ENCODE measurements around the gene TOR1AIP1.
"Not testable (repeated sequence)": the region's sequence is repeated elsewhere in the genome, so short reads cannot be mapped to it uniquely, and the experiment has no call there.

TOR1AIP1 gene

GRCh38 chr1:179882253-179883039 is at the start of gene TOR1AIP1:
TOR1AIP1 (plus strand) TSS chr1:179882285; CDS start chr1:179882503, 218 bp downstream.
- peaks cover 13 to 17% of the 10 kb centered on the region in 2 donors for H3K36me3 ChIP-seq (ENCODE audit: control insufficient read depth in 2 of 2, insufficient read depth in 2 of 2, low read length in 2 of 2)
- peaks cover 11% of the 10 kb centered on the region for H3K4me1 ChIP-seq (ENCODE audit: control insufficient read depth, insufficient read depth, low read length)
- H3K4me3 ChIP-seq (ENCODE audit: low read length in 2 of 2) = peak within 1 kb of the TSS; percentile 78 to 96
- peak within 1 kb of the TSS; percentile 95 to 100 for H3K9ac ChIP-seq (ENCODE audit: low read length in 2 of 2)
- peak within 1 kb of the TSS; percentile 100 for H3K27ac ChIP-seq (ENCODE audit: low read length)
- H3K9me3 ChIP-seq (ENCODE audit: control insufficient read depth in 2 of 2, low read length in 2 of 2) = no peaks in the 10 kb centered on the region
- no peaks in the 10 kb centered on the region for H3K27me3 ChIP-seq (ENCODE audit: control insufficient read depth in 1 of 2, insufficient read depth in 2 of 2, low read length in 2 of 2)

DNA sequence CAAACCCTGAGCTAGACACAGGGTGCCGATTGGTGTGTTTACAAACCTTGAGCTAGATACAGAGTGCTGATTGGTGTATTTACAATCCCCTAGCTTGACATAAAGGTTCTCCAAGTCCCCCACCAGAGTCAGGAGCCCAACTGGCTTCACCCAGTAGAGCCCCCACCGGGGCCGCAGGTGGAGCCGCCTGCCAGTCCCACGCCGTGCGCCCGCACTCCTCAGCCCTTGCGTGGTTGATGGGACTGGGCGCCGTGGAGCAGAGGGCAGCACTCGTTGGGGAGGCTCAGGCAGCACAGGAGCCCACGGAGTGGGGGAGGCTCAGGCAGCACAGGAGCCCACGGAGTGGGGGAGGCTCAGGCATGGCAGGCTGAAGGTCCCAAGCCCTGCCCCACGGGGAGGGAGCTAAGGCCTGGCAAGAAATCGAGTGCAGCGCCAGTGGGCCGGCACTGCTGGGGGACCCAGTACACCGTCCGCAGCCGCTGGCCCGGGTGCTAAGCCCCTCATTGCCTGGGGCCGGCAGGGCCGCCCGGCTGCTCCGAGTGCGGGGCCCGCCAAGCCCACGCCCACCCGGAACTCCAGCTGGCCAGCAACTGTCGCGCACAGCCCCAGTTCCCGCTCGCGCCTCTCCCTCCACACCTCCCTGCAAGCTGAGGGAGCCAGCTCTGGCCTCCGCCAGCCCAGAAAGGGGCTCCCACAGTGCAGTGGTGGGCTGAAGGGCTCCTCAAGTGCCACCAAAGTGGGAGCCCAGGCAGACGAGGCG is 45.2 kb upstream of the TOR1AIP1 start:
- H3K36me3 ChIP-seq (ENCODE audit: control insufficient read depth in 2 of 2, insufficient read depth in 2 of 2, low read length in 2 of 2); H3K27ac ChIP-seq (ENCODE audit: low read length); H3K9me3 ChIP-seq (ENCODE audit: control insufficient read depth in 2 of 2, low read length in 2 of 2); H3K4me3 ChIP-seq (ENCODE audit: low read length in 2 of 2); H3K27me3 ChIP-seq (ENCODE audit: control insufficient read depth in 1 of 2, insufficient read depth in 2 of 2, low read length in 2 of 2); H3K4me1 ChIP-seq (ENCODE audit: control insufficient read depth, insufficient read depth, low read length); H3K9ac ChIP-seq (ENCODE audit: low read length in 2 of 2): not testable (repeated sequence)

- no peak overlapping the region for H3K9ac ChIP-seq (ENCODE audit: low read length in 2 of 2)
- H3K27ac ChIP-seq (ENCODE audit: low read length) = no peak overlapping the region
- H3K4me1 ChIP-seq (ENCODE audit: control insufficient read depth, insufficient read depth, low read length) = no peaks in the 10 kb centered on the region
- peaks cover 3 to 6% of the 10 kb centered on the region in 2 donors for H3K36me3 ChIP-seq (ENCODE audit: control insufficient read depth in 2 of 2, insufficient read depth in 2 of 2, low read length in 2 of 2)
- no peaks in the 10 kb centered on the region for H3K27me3 ChIP-seq (ENCODE audit: control insufficient read depth in 1 of 2, insufficient read depth in 2 of 2, low read length in 2 of 2)
- no peak overlapping the region for H3K4me3 ChIP-seq (ENCODE audit: low read length in 2 of 2)
- no peaks in the 10 kb centered on the region for H3K9me3 ChIP-seq (ENCODE audit: control insufficient read depth in 2 of 2, low read length in 2 of 2)
Observed at GRCh38 chr1:179840107-179840506, 42.0 kb upstream of the TOR1AIP1 start.

DNA sequence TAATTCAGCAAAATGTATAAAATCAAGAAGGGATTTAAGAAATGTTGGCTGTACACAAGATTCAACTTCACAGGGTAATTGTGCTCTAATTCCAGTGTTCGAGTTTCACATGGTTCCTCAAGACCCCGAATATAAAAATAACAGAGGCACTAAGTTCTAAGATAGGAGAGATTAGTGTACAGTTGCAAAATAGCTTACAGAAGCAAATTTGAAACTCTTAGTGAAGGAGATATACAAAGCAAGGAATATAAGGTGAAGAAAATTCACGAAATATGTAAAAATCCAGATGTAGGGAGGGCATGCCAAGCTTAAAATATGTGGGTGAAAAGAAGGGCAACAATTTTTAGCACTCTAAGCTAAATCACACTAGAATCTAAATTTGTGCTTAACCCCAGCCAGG is 33.9 kb upstream of the TOR1AIP1 start:
- Histone ChIP-seq H3K4me3 (ENCODE audit: low read length in 2 of 2) (no peak overlapping the region), H3K27ac (ENCODE audit: low read length) (no peak overlapping the region), H3K9me3 (ENCODE audit: control insufficient read depth in 2 of 2, low read length in 2 of 2) (no peaks in the 10 kb centered on the region), H3K36me3 (ENCODE audit: control insufficient read depth in 2 of 2, insufficient read depth in 2 of 2, low read length in 2 of 2) (peaks cover 30 to 36% of the 10 kb centered on the region in 2 donors), H3K27me3 (ENCODE audit: control insufficient read depth in 1 of 2, insufficient read depth in 2 of 2, low read length in 2 of 2) (no peaks in the 10 kb centered on the region), H3K4me1 (ENCODE audit: control insufficient read depth, insufficient read depth, low read length) (no peaks in the 10 kb centered on the region), H3K9ac (ENCODE audit: low read length in 2 of 2) (no peak overlapping the region)

- Histone ChIP-seq H3K9ac (ENCODE audit: low read length in 2 of 2) (no peak overlapping the region), H3K4me3 (ENCODE audit: low read length in 2 of 2) (no peak overlapping the region), H3K4me1 (ENCODE audit: control insufficient read depth, insufficient read depth, low read length) (no peaks in the 10 kb centered on the region), H3K36me3 (ENCODE audit: control insufficient read depth in 2 of 2, insufficient read depth in 2 of 2, low read length in 2 of 2) (peaks cover 27 to 33% of the 10 kb centered on the region in 2 donors), H3K27ac (ENCODE audit: low read length) (no peak overlapping the region), H3K9me3 (ENCODE audit: control insufficient read depth in 2 of 2, low read length in 2 of 2) (no peaks in the 10 kb centered on the region), H3K27me3 (ENCODE audit: control insufficient read depth in 1 of 2, insufficient read depth in 2 of 2, low read length in 2 of 2) (no peaks in the 10 kb centered on the region)
Observed at GRCh38 chr1:179853102-179853501, 29.0 kb upstream of the TOR1AIP1 start.

DNA sequence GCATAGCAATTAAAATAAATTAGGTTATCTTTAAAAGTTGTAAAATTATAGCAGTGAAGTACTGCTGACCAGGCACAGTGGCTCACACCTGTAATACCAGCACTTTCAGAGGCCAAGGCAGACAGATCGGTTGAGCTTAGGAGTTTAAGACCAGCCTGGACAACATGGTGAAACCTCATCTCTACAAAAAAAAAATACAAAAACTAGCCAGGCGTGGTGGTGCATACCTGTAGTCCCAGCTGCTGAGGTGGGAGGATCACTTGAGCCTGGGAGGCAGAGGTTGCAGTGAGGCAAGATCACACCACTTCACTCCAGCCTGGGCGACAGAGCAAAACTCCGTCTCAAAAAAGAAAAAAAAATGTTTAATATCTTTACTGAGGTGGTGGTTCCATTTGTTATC is 26.3 kb upstream of the TOR1AIP1 start:
- not testable (repeated sequence) for H3K4me3 ChIP-seq (ENCODE audit: low read length in 2 of 2); H3K27me3 ChIP-seq (ENCODE audit: control insufficient read depth in 1 of 2, insufficient read depth in 2 of 2, low read length in 2 of 2); H3K27ac ChIP-seq (ENCODE audit: low read length); H3K4me1 ChIP-seq (ENCODE audit: control insufficient read depth, insufficient read depth, low read length); H3K9ac ChIP-seq (ENCODE audit: low read length in 2 of 2); H3K9me3 ChIP-seq (ENCODE audit: control insufficient read depth in 2 of 2, low read length in 2 of 2)
- H3K36me3 ChIP-seq (ENCODE audit: control insufficient read depth in 2 of 2, insufficient read depth in 2 of 2, low read length in 2 of 2) = peaks cover 21 to 24% of the 10 kb centered on the region in 2 donors

GRCh38 chr1:179856296-179856695 is 25.8 kb upstream of the TOR1AIP1 start:
- H3K4me3 ChIP-seq (ENCODE audit: low read length in 2 of 2) = no peak overlapping the region
- no peaks in the 10 kb centered on the region for H3K4me1 ChIP-seq (ENCODE audit: control insufficient read depth, insufficient read depth, low read length)
- H3K27me3 ChIP-seq (ENCODE audit: control insufficient read depth in 1 of 2, insufficient read depth in 2 of 2, low read length in 2 of 2) = no peaks in the 10 kb centered on the region
- H3K36me3 ChIP-seq (ENCODE audit: control insufficient read depth in 2 of 2, insufficient read depth in 2 of 2, low read length in 2 of 2) = peaks cover 18 to 21% of the 10 kb centered on the region in 2 donors
- H3K9ac ChIP-seq (ENCODE audit: low read length in 2 of 2) = no peak overlapping the region
- H3K9me3 ChIP-seq (ENCODE audit: control insufficient read depth in 2 of 2, low read length in 2 of 2) = no peaks in the 10 kb centered on the region
- H3K27ac ChIP-seq (ENCODE audit: low read length) = no peak overlapping the region

DNA sequence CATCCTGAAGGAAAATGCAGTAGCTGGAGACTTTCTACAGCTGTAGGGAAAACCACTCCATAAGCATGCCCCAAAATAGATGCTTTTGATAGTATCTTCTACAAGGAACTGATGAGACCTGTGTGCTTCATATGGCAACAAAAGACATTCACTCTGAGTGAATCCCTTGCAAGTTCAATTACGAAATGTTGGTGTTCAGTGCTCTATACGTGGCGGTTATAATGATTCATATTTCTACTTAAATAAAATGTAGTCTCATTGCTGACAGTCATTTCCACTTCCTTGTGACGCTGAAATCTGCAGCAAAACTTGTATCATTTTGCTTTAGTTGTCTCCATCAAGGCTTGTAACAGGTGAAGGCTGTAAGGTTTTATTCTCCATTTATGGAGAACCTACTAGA is 25.1 kb upstream of the TOR1AIP1 start:
- no peak overlapping the region for H3K9ac ChIP-seq (ENCODE audit: low read length in 2 of 2)
- peaks cover 17 to 18% of the 10 kb centered on the region in 2 donors for H3K36me3 ChIP-seq (ENCODE audit: control insufficient read depth in 2 of 2, insufficient read depth in 2 of 2, low read length in 2 of 2)

GRCh38 chr1:179860652-179861051 is 21.4 kb upstream of the TOR1AIP1 start:
- Histone ChIP-seq H3K27ac (ENCODE audit: low read length) (no peak overlapping the region), H3K4me3 (ENCODE audit: low read length in 2 of 2) (no peak overlapping the region), H3K9ac (ENCODE audit: low read length in 2 of 2) (no peak overlapping the region), H3K36me3 (ENCODE audit: control insufficient read depth in 2 of 2, insufficient read depth in 2 of 2, low read length in 2 of 2) (peaks cover 24 to 27% of the 10 kb centered on the region in 2 donors), H3K9me3 (ENCODE audit: control insufficient read depth in 2 of 2, low read length in 2 of 2) (no peaks in the 10 kb centered on the region), H3K27me3 (ENCODE audit: control insufficient read depth in 1 of 2, insufficient read depth in 2 of 2, low read length in 2 of 2) (no peaks in the 10 kb centered on the region), H3K4me1 (ENCODE audit: control insufficient read depth, insufficient read depth, low read length) (no peaks in the 10 kb centered on the region)

More for the DNA sequence above, 25.1 kb upstream of the TOR1AIP1 start:
- Histone ChIP-seq H3K4me1 (ENCODE audit: control insufficient read depth, insufficient read depth, low read length) (no peaks in the 10 kb centered on the region), H3K9me3 (ENCODE audit: control insufficient read depth in 2 of 2, low read length in 2 of 2) (no peaks in the 10 kb centered on the region), H3K4me3 (ENCODE audit: low read length in 2 of 2) (no peak overlapping the region), H3K27ac (ENCODE audit: low read length) (no peak overlapping the region), H3K27me3 (ENCODE audit: control insufficient read depth in 1 of 2, insufficient read depth in 2 of 2, low read length in 2 of 2) (no peaks in the 10 kb centered on the region)

GRCh38 chr1:179865377-179865776 is 16.7 kb upstream of the TOR1AIP1 start:
- Histone ChIP-seq H3K9me3 (ENCODE audit: control insufficient read depth in 2 of 2, low read length in 2 of 2) (no peaks in the 10 kb centered on the region), H3K9ac (ENCODE audit: low read length in 2 of 2) (no peak overlapping the region), H3K27ac (ENCODE audit: low read length) (no peak overlapping the region), H3K27me3 (ENCODE audit: control insufficient read depth in 1 of 2, insufficient read depth in 2 of 2, low read length in 2 of 2) (no peaks in the 10 kb centered on the region), H3K4me3 (ENCODE audit: low read length in 2 of 2) (no peak overlapping the region), H3K36me3 (ENCODE audit: control insufficient read depth in 2 of 2, insufficient read depth in 2 of 2, low read length in 2 of 2) (peaks cover 15 to 17% of the 10 kb centered on the region in 2 donors), H3K4me1 (ENCODE audit: control insufficient read depth, insufficient read depth, low read length) (no peaks in the 10 kb centered on the region)

DNA sequence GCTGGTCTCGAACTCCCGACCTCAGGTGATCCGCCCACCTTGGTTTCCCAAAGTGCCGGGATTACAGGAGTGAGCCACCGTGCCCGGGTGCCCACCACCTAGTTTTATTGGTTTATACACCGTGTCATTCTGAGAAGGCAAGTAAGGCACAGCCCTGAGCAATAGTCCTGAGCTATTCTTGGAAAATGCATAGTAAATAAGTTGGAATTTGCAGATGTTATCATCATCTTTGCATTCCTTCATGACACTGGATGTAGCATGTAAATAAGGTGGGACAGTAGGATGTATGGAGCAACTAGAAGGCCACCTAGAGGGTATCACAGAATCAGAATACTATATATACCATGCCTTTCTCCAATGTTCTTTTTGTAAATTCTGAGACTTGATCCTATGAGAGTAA is 15.5 kb upstream of the TOR1AIP1 start:
- Histone ChIP-seq H3K4me1 (ENCODE audit: control insufficient read depth, insufficient read depth, low read length) (no peaks in the 10 kb centered on the region), H3K27me3 (ENCODE audit: control insufficient read depth in 1 of 2, insufficient read depth in 2 of 2, low read length in 2 of 2) (no peaks in the 10 kb centered on the region), H3K9ac (ENCODE audit: low read length in 2 of 2) (no peak overlapping the region), H3K9me3 (ENCODE audit: control insufficient read depth in 2 of 2, low read length in 2 of 2) (no peaks in the 10 kb centered on the region), H3K36me3 (ENCODE audit: control insufficient read depth in 2 of 2, insufficient read depth in 2 of 2, low read length in 2 of 2) (peaks cover 15 to 17% of the 10 kb centered on the region in 2 donors), H3K27ac (ENCODE audit: low read length) (no peak overlapping the region), H3K4me3 (ENCODE audit: low read length in 2 of 2) (no peak overlapping the region)

Measured in stomach smooth muscle (tissue), 2 donors.